Activated T-cell treated with anti-CD3 and anti-CD28 coated beads for 4 hours (primary cell): ENCODE data around the gene H1-8.
"Not testable (repeated sequence)": the region's sequence is repeated elsewhere in the genome, so short reads cannot be mapped to it uniquely, and the experiment has no call there.

Experiments used
- DNase-seq: peaks from one replicate; pipeline ENCODE4 v3.0.0-alpha.2; 2020

The H1-8 gene

GRCh38 chr3:129543156-129543790 lies at the start of gene H1-8:
Gene H1-8, plus strand, starts transcription at chr3:129543175. Its CDS starts 44 bp downstream, at chr3:129543219.
- no peak for DNase-seq

DNA sequence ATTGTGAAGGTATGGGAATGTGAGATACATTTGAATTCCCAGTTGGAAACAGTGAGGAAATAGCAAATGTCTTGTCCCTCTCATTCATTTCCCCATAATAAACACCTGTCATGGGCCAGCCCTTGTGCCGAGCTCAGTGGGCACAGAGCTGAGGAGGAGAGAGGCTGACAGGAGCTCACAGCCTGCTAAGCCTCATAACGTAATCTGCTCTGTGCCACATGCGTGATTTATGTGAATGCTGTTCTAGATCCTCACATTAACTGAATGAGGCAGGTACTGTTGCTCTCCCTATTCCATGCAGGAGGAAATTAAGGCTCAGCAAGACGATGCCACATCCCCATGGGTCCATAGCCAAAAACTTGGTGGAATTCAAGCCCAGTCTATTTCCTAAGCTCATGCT lies 49.8 kb upstream of the H1-8 start:
- no peak for DNase-seq

GRCh38 chr3:129494499-129494898 lies 48.5 kb upstream of the H1-8 start:
- not testable (repeated sequence) for DNase-seq

DNA sequence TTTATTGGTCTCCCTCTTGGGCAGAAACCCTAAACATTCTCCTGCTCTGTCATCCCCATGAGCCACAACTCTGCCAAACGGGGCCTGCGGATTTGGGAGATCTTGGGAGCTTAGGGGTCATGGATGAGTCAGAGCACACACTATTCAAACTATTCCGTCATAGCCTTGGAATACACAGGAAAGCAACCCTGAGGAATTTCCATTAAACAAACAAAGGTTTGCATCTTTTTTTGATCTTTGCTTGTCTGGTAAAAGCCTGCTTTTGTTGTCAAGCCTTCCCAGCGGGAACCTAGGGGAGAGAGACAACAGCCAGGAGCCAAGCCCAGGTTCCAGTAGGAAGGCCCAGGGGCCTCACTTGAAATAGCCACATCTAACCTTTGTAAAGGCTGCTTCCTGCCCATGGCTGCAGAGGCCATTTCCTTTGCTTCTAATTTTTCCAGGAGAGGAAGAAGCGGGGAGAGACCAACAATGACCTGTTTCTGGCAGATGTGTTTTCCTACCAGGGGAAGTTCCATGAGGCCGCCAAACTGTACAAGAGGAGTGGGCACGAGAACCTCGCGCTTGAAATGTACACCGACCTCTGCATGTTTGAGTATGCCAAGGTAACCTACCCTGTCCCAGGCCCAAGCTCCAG lies 47.9 kb upstream of the H1-8 start:
- DNase-seq = not testable (repeated sequence)

DNA sequence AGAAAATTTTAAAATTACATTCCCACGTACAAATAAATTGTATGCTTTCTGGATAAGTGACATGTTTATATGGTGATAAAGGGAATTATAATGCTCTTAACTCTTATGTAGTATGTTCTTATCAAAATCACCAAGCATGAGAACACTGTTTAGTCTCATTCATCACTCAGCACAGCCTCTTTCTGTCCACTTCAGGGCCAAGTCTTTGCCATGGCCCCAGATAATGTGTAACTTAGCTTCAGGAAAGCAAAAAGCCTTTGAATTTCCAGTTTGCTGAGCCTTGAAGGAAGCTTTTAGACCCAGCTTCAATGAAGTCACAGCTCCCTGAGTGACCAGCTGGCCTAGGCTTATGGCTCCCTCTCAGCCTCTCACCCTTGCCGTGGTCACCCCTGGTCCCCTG lies 45.1 kb upstream of the H1-8 start:
- DNase-seq = not testable (repeated sequence)

GRCh38 chr3:129498603-129499488 lies 44.1 kb upstream of the H1-8 start:
- DNase-seq = not testable (repeated sequence)

GRCh38 chr3:129499604-129500333 lies 43.2 kb upstream of the H1-8 start:
- DNase-seq = not testable (repeated sequence)

GRCh38 chr3:129500334-129500658 lies 42.7 kb upstream of the H1-8 start:
- no peak for DNase-seq

GRCh38 chr3:129501630-129502029 lies 41.3 kb upstream of the H1-8 start:
- DNase-seq = no peak

DNA sequence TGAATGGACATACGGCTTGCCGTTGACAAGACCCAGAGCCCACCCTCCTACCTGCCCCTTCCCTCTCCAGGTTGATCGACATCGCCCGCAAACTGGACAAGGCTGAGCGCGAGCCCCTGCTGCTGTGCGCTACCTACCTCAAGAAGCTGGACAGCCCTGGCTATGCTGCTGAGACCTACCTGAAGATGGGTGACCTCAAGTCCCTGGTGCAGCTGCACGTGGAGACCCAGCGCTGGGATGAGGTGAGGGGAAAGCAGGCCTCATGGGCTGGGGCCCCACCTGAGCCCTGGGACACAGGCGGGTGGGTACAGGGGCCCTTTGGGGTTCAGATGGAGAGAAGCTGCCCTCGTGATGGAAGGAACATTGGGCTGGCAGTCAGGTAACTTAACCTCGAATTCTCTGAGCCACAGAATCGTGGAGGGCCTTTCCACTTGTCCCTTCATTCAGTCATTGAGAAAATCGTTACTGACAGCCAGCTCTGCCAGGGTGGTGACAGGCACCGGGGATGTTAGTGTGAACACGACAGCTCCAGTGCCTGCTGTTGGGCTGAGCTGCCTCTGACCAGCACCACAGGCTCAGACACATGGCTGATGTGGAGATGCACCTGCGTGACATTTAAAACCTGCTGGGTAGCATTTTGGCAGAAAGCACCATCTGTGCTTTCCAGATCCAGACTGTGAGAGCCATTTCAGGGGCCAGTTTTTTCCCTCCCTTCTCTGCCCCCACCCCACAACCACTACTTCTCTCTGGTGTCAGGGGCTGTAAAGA lies 40.1 kb upstream of the H1-8 start:
- no peak for DNase-seq

DNA sequence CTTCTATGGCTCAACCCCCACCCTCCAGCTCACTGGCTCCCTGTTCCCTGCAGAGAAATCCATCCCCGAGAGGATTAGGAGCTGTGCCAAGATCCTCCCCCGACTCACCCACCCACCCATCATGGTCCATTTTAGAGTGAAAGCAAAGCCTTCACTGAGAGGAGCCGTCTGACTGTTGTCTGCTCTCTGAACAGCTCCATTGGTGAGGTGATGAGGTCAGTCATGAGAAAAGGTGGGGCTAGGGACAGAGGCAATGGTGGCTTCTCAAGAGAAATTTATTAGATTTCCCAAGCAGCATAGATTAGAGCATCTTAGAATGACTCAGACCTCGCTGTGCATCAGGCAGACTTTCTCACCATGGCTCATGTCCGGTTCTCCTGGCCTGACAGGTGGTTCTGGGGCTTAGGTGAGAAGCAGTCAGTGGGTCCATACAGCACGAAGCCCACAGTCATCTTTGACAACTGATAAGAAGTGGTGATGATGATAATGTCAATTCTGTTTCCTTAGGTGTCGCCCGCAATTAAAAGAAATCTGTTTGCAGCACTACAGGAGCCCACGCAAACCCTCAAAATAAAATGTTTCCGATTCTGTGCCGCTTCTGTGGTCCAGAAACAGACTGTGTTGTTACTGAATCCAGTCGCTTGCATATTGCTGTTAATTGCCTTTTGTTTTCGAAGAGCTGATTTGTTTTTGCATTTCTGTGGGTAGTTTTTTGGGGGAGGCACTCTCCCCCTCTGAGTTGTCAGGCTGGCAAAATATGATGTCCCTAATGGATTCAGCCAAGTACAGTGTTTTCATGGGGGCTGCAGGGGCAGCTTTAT lies 39.3 kb upstream of the H1-8 start:
- no peak for DNase-seq

DNA sequence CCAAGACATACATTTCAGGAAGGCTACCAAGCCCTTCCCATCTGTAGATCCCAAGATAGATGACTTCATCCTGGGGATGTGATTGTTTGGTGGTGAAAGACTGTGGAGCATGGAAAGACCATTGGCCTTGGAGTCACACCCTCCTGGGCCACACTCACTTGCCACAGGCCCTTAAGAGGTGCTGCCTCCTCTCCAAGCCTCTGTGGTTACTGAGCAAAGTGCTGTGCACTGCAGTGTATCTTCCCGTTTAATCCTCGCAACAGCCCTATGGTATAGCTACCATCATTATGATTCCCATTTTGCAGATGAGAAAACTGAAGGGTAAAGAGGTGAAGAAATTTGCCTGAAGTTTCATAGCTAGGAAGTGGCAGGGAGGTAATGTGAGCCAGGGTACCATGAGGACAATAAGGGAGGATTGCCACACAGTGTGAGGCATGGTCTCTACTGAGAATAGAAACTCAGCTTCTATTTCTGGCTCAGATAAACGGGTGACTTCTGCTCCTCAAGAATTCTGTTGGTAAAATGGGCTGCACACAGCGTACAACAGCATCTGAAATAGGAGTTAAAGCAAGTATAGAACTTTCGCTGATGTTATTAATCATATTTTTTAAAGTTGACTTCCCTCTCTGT lies 38.4 kb upstream of the H1-8 start:
- DNase-seq = no peak

DNA sequence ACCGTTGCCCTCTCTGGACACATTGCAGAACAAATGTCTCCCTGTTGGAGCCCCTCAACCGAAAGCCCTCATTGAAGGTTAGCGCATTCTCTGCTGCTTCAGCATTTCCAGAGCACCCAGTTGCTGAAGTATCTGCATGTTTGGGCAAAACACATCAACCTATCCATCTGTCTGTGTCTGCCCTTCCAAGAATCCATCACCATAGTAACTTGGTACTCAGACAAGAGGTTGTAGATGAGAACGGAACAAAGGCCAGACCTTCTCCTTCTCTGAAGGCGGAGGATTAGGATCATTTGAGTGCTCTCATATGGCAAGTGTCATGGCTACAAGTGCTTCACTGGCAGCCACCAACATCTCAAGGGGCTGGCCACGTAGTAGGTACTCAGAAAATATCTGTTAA lies 37.6 kb upstream of the H1-8 start:
- no peak for DNase-seq

DNA sequence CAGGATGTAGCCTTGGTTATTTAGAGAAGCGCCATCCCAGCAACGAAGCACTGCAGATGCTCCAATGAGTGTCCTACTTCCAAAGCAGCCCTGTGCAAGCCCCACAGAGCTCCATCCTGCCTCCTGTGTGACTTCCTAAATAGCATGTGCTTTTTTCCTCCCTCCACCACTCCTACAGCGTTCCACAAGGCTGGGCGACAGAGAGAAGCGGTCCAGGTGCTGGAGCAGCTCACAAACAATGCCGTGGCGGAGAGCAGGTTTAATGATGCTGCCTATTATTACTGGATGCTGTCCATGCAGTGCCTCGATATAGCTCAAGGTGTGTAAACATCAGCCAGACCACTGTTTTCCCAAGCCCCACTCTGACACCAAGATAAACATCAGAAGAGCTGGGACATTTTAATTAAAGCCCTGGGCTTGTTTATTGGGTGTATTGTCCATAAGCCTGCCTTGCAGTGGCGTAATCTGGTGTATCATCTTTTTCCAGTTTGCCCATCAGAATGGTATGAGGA lies 36.7 kb upstream of the H1-8 start:
- no peak for DNase-seq

- no peak for DNase-seq
Observed at GRCh38 chr3:129507181-129507831, 35.7 kb upstream of the H1-8 start.

GRCh38 chr3:129512595-129512994 lies 30.4 kb upstream of the H1-8 start:
- no peak for DNase-seq

GRCh38 chr3:129513705-129514104 lies 29.3 kb upstream of the H1-8 start:
- DNase-seq = no peak

- no peak for DNase-seq
Observed at GRCh38 chr3:129514110-129514509, 28.9 kb upstream of the H1-8 start.

GRCh38 chr3:129514563-129514962 lies 28.4 kb upstream of the H1-8 start:
- no peak for DNase-seq

DNA sequence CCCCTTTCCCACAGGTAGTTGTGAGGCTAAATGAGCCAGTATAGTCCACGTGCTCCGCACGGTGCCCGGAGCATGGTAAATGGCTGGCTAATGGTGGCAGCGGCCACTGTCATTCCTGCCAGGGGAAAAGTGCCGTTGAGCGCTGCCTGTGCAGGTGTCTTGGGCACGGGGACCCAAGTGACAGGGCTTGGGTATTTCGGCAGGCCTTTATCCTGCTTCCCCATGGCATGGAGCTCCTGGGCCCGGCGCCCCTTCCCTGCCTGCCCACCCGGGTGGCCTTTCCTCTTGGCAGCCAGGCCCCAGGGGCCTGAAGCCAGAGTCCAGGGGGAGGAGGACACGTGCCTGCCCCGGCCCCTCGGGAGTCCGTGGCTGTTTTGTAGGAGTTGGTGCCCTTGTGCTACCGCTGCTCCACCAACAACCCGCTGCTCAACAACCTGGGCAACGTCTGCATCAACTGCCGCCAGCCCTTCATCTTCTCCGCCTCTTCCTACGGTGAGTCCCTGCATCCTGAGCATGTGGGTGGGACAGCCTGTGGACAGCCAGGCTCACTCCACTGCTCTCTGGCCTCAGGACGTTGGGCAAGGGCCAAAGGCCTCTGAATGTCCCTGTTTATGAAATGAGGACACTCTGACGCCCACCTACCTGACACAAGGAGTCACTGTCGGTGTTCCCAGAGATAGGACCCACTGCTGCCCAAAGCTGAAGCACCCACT lies 27.7 kb upstream of the H1-8 start:
- not testable (repeated sequence) for DNase-seq
